Erythroblast (primary cell): ENCODE data around the gene NETO2.

Experiments
- GATA1 ChIP-seq: IDR thresholded peaks from 2 replicates; pipeline ENCODE4 v1.6.1; 2011; ENCODE audit warnings: low read depth, mild to moderate bottlenecking, control low read depth, low read length, moderate library complexity
- POLR2A ChIP-seq: IDR thresholded peaks from 2 replicates; pipeline ENCODE4 v1.6.1; 2011; ENCODE audit warnings: mild to moderate bottlenecking, low read length

DNA sequence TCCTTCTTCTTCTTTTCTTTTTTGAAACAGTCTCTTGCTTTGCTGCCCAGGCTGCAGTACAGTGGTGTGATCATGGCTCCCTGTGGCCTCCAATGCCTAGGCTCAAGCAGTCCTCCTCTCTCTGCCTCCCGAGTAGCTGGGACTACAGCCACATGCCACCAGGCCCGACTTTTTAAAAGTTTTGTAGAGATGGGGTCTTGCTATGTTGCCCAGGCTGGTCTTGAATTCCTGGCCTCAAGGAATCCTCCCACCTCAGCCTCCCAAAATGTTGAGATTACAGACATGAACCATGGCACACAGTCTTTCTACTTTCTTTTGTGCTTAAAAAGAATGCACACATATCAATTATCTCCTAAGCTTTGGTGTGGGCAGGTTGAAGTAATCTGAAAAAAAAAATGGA lies 109.3 kb downstream of the NETO2 start:
- TF ChIP-seq POLR2A: no peak
- no peak for TF ChIP-seq GATA1
